PC-9 (cell line): ENCODE measurements around the gene AHRR. TPM values are rescaled to one million over a fixed set of nuclear protein-coding genes. Genes with fewer than 3 reads are reported as not detected.

Experiments used
- BruUV-seq: library from RNA; stranded (reverse); fragments of 400-500 nt; replicated peaks from 2 replicates; lab custom pipeline; 2021; lab: Mats Ljungman, UMichigan
- CTCF ChIA-PET: fragments of 300-600 bp; sonication (Branson Sonifier 250); formaldehyde crosslinking; loops from one replicate; lab custom pipeline; 2022; ENCODE audit warnings: antibody characterized with exemption; lab: Charles Lee
- POLR2A ChIA-PET: fragments of 300-600 bp; sonication (Branson Sonifier 250); formaldehyde crosslinking; loops from one replicate; lab custom pipeline; 2022; ENCODE audit warnings: antibody characterized with exemption; ENCODE audit not compliant: unreplicated experiment; lab: Charles Lee
- DNase-seq, 2 experiments: peaks; one replicate each; pipeline versions ENCODE4 v3.0.0 to v3.0.0-alpha.2; 2015 to 2022; ENCODE audit warnings: mixed read lengths in 1 of 2
- H2AFZ ChIP-seq: fragments of 200-600 bp; sonication (generic); 2 replicates; pipeline ENCODE4 v1.8.1; 2017; ENCODE audit warnings: antibody characterized with exemption
- H3F3A ChIP-seq: fragments of 200-600 bp; sonication (generic); 2 replicates; pipeline ENCODE4 v1.8.1; 2017; ENCODE audit warnings: antibody characterized with exemption, mild to moderate bottlenecking, low read depth; ENCODE audit not compliant: insufficient read depth
- H3K27ac ChIP-seq: fragments of 200-600 bp; sonication (generic); 2 replicates; pipeline ENCODE4 v1.6.1; 2016; ENCODE audit warnings: mixed run types
- H3K27me3 ChIP-seq: fragments of 200-600 bp; sonication (generic); 2 replicates; pipeline ENCODE4 v1.6.1; 2016; ENCODE audit warnings: low read depth, mixed run types; ENCODE audit not compliant: insufficient read depth
- H3K36me3 ChIP-seq: fragments of 200-600 bp; sonication (generic); 2 replicates; pipeline ENCODE4 v1.6.1; 2016; ENCODE audit warnings: low read depth, mixed run types
- H3K4me1 ChIP-seq: fragments of 200-600 bp; sonication (generic); replicated peaks from 2 replicates; pipeline ENCODE4 v1.6.1; 2016; ENCODE audit warnings: mixed run types; ENCODE audit not compliant: insufficient read depth
- H3K4me2 ChIP-seq: fragments of 200-600 bp; sonication (generic); 2 replicates; pipeline ENCODE4 v1.6.1; 2017; ENCODE audit warnings: mixed run types
- H3K4me3 ChIP-seq: fragments of 200-600 bp; sonication (generic); 2 replicates; pipeline ENCODE4 v1.6.1; 2016; ENCODE audit warnings: mixed run types
- H3K79me2 ChIP-seq: fragments of 200-600 bp; sonication (generic); 2 replicates; pipeline ENCODE4 v1.6.1; 2017; ENCODE audit warnings: low read depth, mixed run types
- H3K9me2 ChIP-seq: fragments of 200-600 bp; sonication (generic); 2 replicates; pipeline ENCODE4 v1.8.1; 2017; ENCODE audit warnings: mild to moderate bottlenecking; ENCODE audit not compliant: insufficient read depth
- H3K9me3 ChIP-seq: fragments of 200-600 bp; sonication (generic); 2 replicates; pipeline ENCODE4 v1.8.1; 2016; ENCODE audit warnings: low read depth; ENCODE audit not compliant: insufficient read depth
- H4K20me1 ChIP-seq: fragments of 200-600 bp; sonication (generic); 2 replicates; pipeline ENCODE4 v1.8.1; 2017; ENCODE audit not compliant: insufficient read depth
- CTCF ChIP-seq: fragments of 200-600 bp; sonication (generic); conservative IDR thresholded peaks from 2 replicates; pipeline ENCODE4 v1.6.1; 2017; ENCODE audit warnings: mixed run types, antibody characterized with exemption, mild to moderate bottlenecking, moderate library complexity
- EZH2 ChIP-seq: fragments of 200-600 bp; sonication (generic); IDR thresholded peaks from 2 replicates; pipeline ENCODE4 v1.8.0; 2017; ENCODE audit warnings: antibody characterized with exemption, low read depth
- intact Hi-C: fragments of 100-400 bp; cut with micrococcal nuclease; formaldehyde crosslinking; loops from one replicate; pipeline ENCODE4 v1.10.0; 2022; ENCODE audit not compliant: unreplicated experiment
- total RNA-seq: library from RNA; stranded (reverse); gene quantifications from 2 replicates; pipeline ENCODE4 v1.2.3, GENCODE V29; 2021

The AHRR gene
- total RNA-seq, 1 experiment from 2014 or later: 7.2 TPM

- Histone ChIP-seq H3K9me2 (no peaks in the 10 kb centered on the region), H3F3A (0 out of 2 replicates have a peak, but pooled peaks cover 11% of the 10 kb centered on the region), H3K36me3 (peaks cover 21% of the 10 kb centered on the region), H3K27ac (no peak overlapping the region), H3K4me3 (no peak overlapping the region), H3K4me1 (no peaks in the 10 kb centered on the region), H3K4me2 (no peak overlapping the region), H3K79me2 (peaks cover 9% of the 10 kb centered on the region), H3K27me3 (no peaks in the 10 kb centered on the region), H4K20me1 (no peaks in the 10 kb centered on the region; the same call in 1 of the 2 replicates), H3K9me3 (no peaks in the 10 kb centered on the region), H2AFZ (no peak overlapping the region)
- POLR2A ChIA-PET: no interaction called here
- CTCF ChIA-PET: no interaction called here
- BruUV-seq: no TSS peak
- DNase-seq: no peak
- intact Hi-C loops: no loop called here
- TF ChIP-seq CTCF: no peak
Observed at GRCh38 chr5:464843-465590, 143.5 kb downstream of the AHRR start.

GRCh38 chr5:465591-466403 lies 144.3 kb downstream of the AHRR start:
- TF ChIP-seq EZH2 (no peak), CTCF (no peak)
- H3K4me3 ChIP-seq: no peak overlapping the region
- peaks cover 2% of the 10 kb centered on the region for H4K20me1 ChIP-seq
- H3F3A ChIP-seq: 0 out of 2 replicates have a peak, but pooled peaks cover 11% of the 10 kb centered on the region
- no peaks in the 10 kb centered on the region for H3K9me3 ChIP-seq
- H2AFZ ChIP-seq: no peak overlapping the region
- intact Hi-C loops: no loop called here
- no TSS peak for BruUV-seq
- no peak overlapping the region for H3K27ac ChIP-seq
- POLR2A ChIA-PET: interaction anchor here (0.7 kb wide), 1 partner anchor 44 kb away, joined by 3 read pairs; no protein-coding TSS in a partner anchor
- 0 out of 2 replicates have a peak, but pooled peaks cover 3% of the 10 kb centered on the region for H3K4me1 ChIP-seq
- CTCF ChIA-PET: no interaction called here
- peaks cover 13% of the 10 kb centered on the region; the same call in 1 of the 2 replicates for H3K36me3 ChIP-seq
- H3K9me2 ChIP-seq: no peaks in the 10 kb centered on the region
- H3K4me2 ChIP-seq: no peak overlapping the region
- H3K27me3 ChIP-seq: no peaks in the 10 kb centered on the region
- DNase-seq: no peak
- peaks cover 5% of the 10 kb centered on the region; the same call in 1 of the 2 replicates for H3K79me2 ChIP-seq

- Histone ChIP-seq H4K20me1 (peaks cover 9% of the 10 kb centered on the region), H2AFZ (no peak overlapping the region), H3K79me2 (peaks cover 12% of the 10 kb centered on the region), H3K27ac (no peak overlapping the region), H3F3A (peaks cover 15% of the 10 kb centered on the region), H3K4me1 (peaks cover 13% of the 10 kb centered on the region), H3K9me3 (no peaks in the 10 kb centered on the region), H3K9me2 (no peaks in the 10 kb centered on the region), H3K4me2 (no peak overlapping the region), H3K36me3 (0 out of 2 replicates have a peak, but pooled peaks cover 12% of the 10 kb centered on the region), H3K4me3 (no peak overlapping the region), H3K27me3 (no peaks in the 10 kb centered on the region)
- intact Hi-C loops: no loop called here
- ChIA-PET POLR2A (interaction anchor here (0.7 kb wide), 1 partner anchor 43 kb away, joined by 3 read pairs; no protein-coding TSS in a partner anchor), CTCF (no interaction called here)
- no peak for TF ChIP-seq EZH2
- TF ChIP-seq CTCF: no peak
- DNase-seq: no peak
- BruUV-seq: no TSS peak
Observed at GRCh38 chr5:466661-467310, 145.3 kb downstream of the AHRR start.
